ENCODE measurements around the gene CEPT1.

- no peak for TF ChIP-seq EZH2 (conservative IDR thresholded peaks at IDR 0.05; ENCODE audit: low read depth, low read length)
- TF ChIP-seq NR2C2 (CRISPR knock-in tag; IDR thresholded peaks at IDR 0.05; ENCODE audit: borderline replicate concordance) = no peak
- TF ChIP-seq ZNF564 (CRISPR knock-in tag; IDR thresholded peaks at IDR 0.05) = no peak
- no peak for TF ChIP-seq ZFP91 (CRISPR knock-in tag; IDR thresholded peaks at IDR 0.05; ENCODE audit: borderline replicate concordance)
- TF ChIP-seq JUNB (CRISPR knock-in tag; IDR thresholded peaks at IDR 0.05; ENCODE audit: borderline replicate concordance) = no peak
- TF ChIP-seq HOXA7 (CRISPR knock-in tag; IDR thresholded peaks at IDR 0.05) = no peak
- TF ChIP-seq NFIC (IDR thresholded peaks at IDR 0.05; ENCODE audit: low read length) = no peak
Observed at GRCh38 chr1:111191496-111191895, 51.5 kb downstream of the CEPT1 start.

All from HepG2 (cell line).